IMR-90 (cell line): ENCODE measurements around the gene VAV3. TPM values are rescaled to one million over a fixed set of nuclear protein-coding genes. Genes with fewer than 3 reads are reported as not detected.

ENCODE experiments used
- ATAC-seq: fragments of 200-7000 bp; cut with Tn5 transposase; 2 replicates; pipeline ENCODE4 v1.9.1; 2020; ENCODE audit warnings: low read depth, mild to moderate bottlenecking, moderate library complexity
- BruUV-seq: library from RNA; stranded (reverse); fragments of 400-500 nt; replicated peaks from 2 replicates; lab custom pipeline; 2021; lab: Mats Ljungman, UMichigan
- CTCF ChIA-PET: fragments of 300-600 bp; formaldehyde crosslinking; extraction: SDS; loops from one replicate; lab custom pipeline; 2021; ENCODE audit warnings: antibody characterized with exemption; lab: Yijun Ruan, JAX
- POLR2A ChIA-PET: fragments of 300-600 bp; sonication (Branson Sonifier 250); formaldehyde crosslinking; loops from one replicate; lab custom pipeline; 2022; ENCODE audit warnings: antibody characterized with exemption; ENCODE audit not compliant: unreplicated experiment; lab: Charles Lee
- DNase-seq: peaks from one replicate; pipeline ENCODE4 v3.0.0; 2013
- H2AFZ ChIP-seq: replicated peaks from 2 replicates; pipeline ENCODE3; 2013; ENCODE audit warnings: low read length, mild to moderate bottlenecking; ENCODE audit not compliant: poor library complexity
- H2AK5ac ChIP-seq: 2 replicates; pipeline ENCODE4 v1.6.1; 2013; ENCODE audit warnings: low read depth, low read length, inconsistent platforms
- H2AK9ac ChIP-seq: replicated peaks from 2 replicates; pipeline ENCODE3; 2013; ENCODE audit warnings: mild to moderate bottlenecking, low read depth, low read length, moderate library complexity; ENCODE audit not compliant: poor library complexity
- H2BK120ac ChIP-seq: 2 replicates; pipeline ENCODE4 v1.6.1; 2013; ENCODE audit warnings: low read depth, low read length, inconsistent platforms
- H2BK15ac ChIP-seq: 3 replicates; pipeline ENCODE4 v1.6.1; 2013; ENCODE audit warnings: low read depth, low read length, inconsistent platforms
- H2BK20ac ChIP-seq: 2 replicates; pipeline ENCODE4 v1.6.1; 2013; ENCODE audit warnings: low read depth, mild to moderate bottlenecking, inconsistent platforms, low read length, moderate library complexity
- H2BK5ac ChIP-seq: 2 replicates; pipeline ENCODE4 v1.6.1; 2013; ENCODE audit warnings: mild to moderate bottlenecking, low read depth, low read length, inconsistent platforms; ENCODE audit not compliant: poor library complexity, severe bottlenecking
- H3K14ac ChIP-seq: replicated peaks from 2 replicates; pipeline ENCODE4 v1.6.1; 2013; ENCODE audit warnings: low read depth, low read length, inconsistent platforms
- H3K18ac ChIP-seq: 2 replicates; pipeline ENCODE4 v1.6.1; 2013; ENCODE audit warnings: low read depth, low read length, control low read depth
- H3K23ac ChIP-seq: 2 replicates; pipeline ENCODE4 v1.6.1; 2013; ENCODE audit warnings: low read depth, low read length, inconsistent platforms
- H3K27ac ChIP-seq: 2 replicates; pipeline ENCODE4 v1.5.1; 2013; ENCODE audit warnings: mild to moderate bottlenecking, control low read depth, low read length; ENCODE audit not compliant: insufficient read depth
- H3K27me3 ChIP-seq: 2 replicates; pipeline ENCODE4 v1.6.1; 2013; ENCODE audit warnings: low read length; ENCODE audit not compliant: control insufficient read depth, insufficient read depth
- H3K36me3 ChIP-seq: 2 replicates; pipeline ENCODE4 v1.6.1; 2013; ENCODE audit warnings: low read length, mixed read lengths; ENCODE audit not compliant: control insufficient read depth, insufficient read depth
- H3K4ac ChIP-seq: 2 replicates; pipeline ENCODE4 v1.6.1; 2013; ENCODE audit warnings: low read depth, low read length, inconsistent platforms
- H3K4me1 ChIP-seq: 2 replicates; pipeline ENCODE4 v1.6.1; 2013; ENCODE audit warnings: low read length, mixed read lengths; ENCODE audit not compliant: control insufficient read depth, insufficient read depth
- H3K4me2 ChIP-seq: 2 replicates; pipeline ENCODE4 v1.6.1; 2013; ENCODE audit warnings: low read depth, mild to moderate bottlenecking, control low read depth, low read length, moderate library complexity
- H3K4me3 ChIP-seq: 2 replicates; pipeline ENCODE4 v1.5.1; 2013; ENCODE audit warnings: low read depth, mild to moderate bottlenecking, control low read depth, low read length, moderate library complexity; ENCODE audit not compliant: insufficient read depth
- H3K56ac ChIP-seq: 2 replicates; pipeline ENCODE4 v1.6.1; 2013; ENCODE audit warnings: low read length, inconsistent platforms; ENCODE audit not compliant: insufficient read depth; ENCODE audit errors: extremely low read depth
- H3K79me1 ChIP-seq, 2 experiments: 2 replicates each; pipeline ENCODE4 v1.6.1; 2013; ENCODE audit warnings: low read length in 2 of 2, inconsistent platforms in 1 of 2, low read depth in 1 of 2
- H3K9ac ChIP-seq: 2 replicates; pipeline ENCODE4 v1.6.1; 2013; ENCODE audit warnings: low read depth, low read length, control low read depth
- H3K9me1 ChIP-seq: 2 replicates; pipeline ENCODE4 v1.6.1; 2013; ENCODE audit warnings: low read length, inconsistent platforms; ENCODE audit not compliant: insufficient read depth
- H3K9me3 ChIP-seq: 2 replicates; pipeline ENCODE4 v1.6.1; 2013; ENCODE audit warnings: low read length; ENCODE audit not compliant: control insufficient read depth, insufficient read depth
- H4K20me1 ChIP-seq: 2 replicates; pipeline ENCODE4 v1.6.1; 2013; ENCODE audit warnings: low read length, inconsistent platforms; ENCODE audit not compliant: insufficient read depth
- H4K5ac ChIP-seq: 2 replicates; pipeline ENCODE4 v1.6.1; 2013; ENCODE audit warnings: mild to moderate bottlenecking, low read depth, low read length, control low read depth
- H4K8ac ChIP-seq, 2 experiments: 2 replicates each; pipeline ENCODE4 v1.6.1; 2013; ENCODE audit warnings: low read depth in 2 of 2, low read length in 2 of 2, control low read depth in 1 of 2, inconsistent platforms in 1 of 2
- H4K91ac ChIP-seq: 2 replicates; pipeline ENCODE4 v1.6.1; 2013; ENCODE audit warnings: low read depth, low read length, inconsistent platforms; ENCODE audit not compliant: insufficient read depth
- BHLHE40 ChIP-seq: fragments of 150-350 bp; IDR thresholded peaks from 2 replicates; pipeline ENCODE4 v1.6.1; 2016; ENCODE audit warnings: mild to moderate bottlenecking, low read depth, low read length
- CHD1 ChIP-seq: IDR thresholded peaks from 2 replicates; pipeline ENCODE4 v1.6.1; 2012; ENCODE audit warnings: low read depth, low read length, improper control_type of control experiment
- FOS ChIP-seq: fragments of 150-350 bp; IDR thresholded peaks from 2 replicates; pipeline ENCODE4 v1.6.1; 2016; ENCODE audit warnings: low read depth, low read length
- MAFK ChIP-seq: IDR thresholded peaks from 2 replicates; pipeline ENCODE4 v1.6.1; 2012; ENCODE audit warnings: low read depth, low read length, improper control_type of control experiment
- MXI1 ChIP-seq: IDR thresholded peaks from 2 replicates; pipeline ENCODE4 v1.6.1; 2012; ENCODE audit warnings: low read depth, mild to moderate bottlenecking, low read length, moderate library complexity, borderline replicate concordance
- NFE2L2 ChIP-seq: fragments of 150-350 bp; IDR thresholded peaks from 2 replicates; pipeline ENCODE4 v1.6.1; 2016; ENCODE audit warnings: low read depth, mild to moderate bottlenecking, low read length
- POLR2A ChIP-seq: IDR thresholded peaks from 2 replicates; pipeline ENCODE4 v1.6.1; 2012; ENCODE audit warnings: mild to moderate bottlenecking, low read depth, low read length
- RCOR1 ChIP-seq: IDR thresholded peaks from 2 replicates; pipeline ENCODE4 v1.6.1; 2012; ENCODE audit warnings: mild to moderate bottlenecking, low read length, improper control_type of control experiment; ENCODE audit not compliant: insufficient replicate concordance
- RFX5 ChIP-seq: IDR thresholded peaks from 2 replicates; pipeline ENCODE4 v1.8.0; 2012; ENCODE audit warnings: low read depth, mild to moderate bottlenecking, low read length, moderate library complexity
- SMC3 ChIP-seq: fragments of 150-350 bp; IDR thresholded peaks from 2 replicates; pipeline ENCODE4 v1.6.1; 2016; ENCODE audit warnings: low read depth, mild to moderate bottlenecking, antibody characterized with exemption, low read length, moderate library complexity
- USF2 ChIP-seq: fragments of 150-350 bp; IDR thresholded peaks from 2 replicates; pipeline ENCODE4 v1.6.1; 2017; ENCODE audit warnings: mild to moderate bottlenecking, antibody characterized with exemption, low read length, low read depth
- WGBS, 2 experiments: methylation state at CpG; one replicate each; pipeline versions ENCODE4 v1.1.5 to v1.1.7; 2013; ENCODE audit warnings: missing lambda C conversion rate in 2 of 2; ENCODE audit not compliant: insufficient read length in 1 of 2; ENCODE audit errors: extremely low coverage in 2 of 2; 5-methylcytosine and 5-hydroxymethylcytosine counted together
- dilution Hi-C: fragments of 300-500 bp; cut with HindIII; formaldehyde crosslinking; loops from one replicate; pipeline ENCODE4 v1.14.3; 2018; ENCODE audit warnings: low sequenced_read_pairs; ENCODE audit not compliant: unreplicated experiment
- in situ Hi-C: fragments of 300-500 bp; cut with MboI; formaldehyde crosslinking; loops from 3 replicates; pipeline ENCODE4 v1.14.3; 2019; ENCODE audit warnings: low sequenced_read_pairs, inconsistent platforms, mixed read lengths
- intact Hi-C: fragments of 100-400 bp; cut with micrococcal nuclease; formaldehyde crosslinking; loops from 2 replicates; pipeline ENCODE4 v1.10.0; 2022
- polyA plus RNA-seq, 3 experiments: library from polyadenylated mRNA; depleted of rRNA; stranded (reverse); fragments of >200 nt; gene quantifications; 2 replicates each; pipeline ENCODE4 v1.2.3, GENCODE V29; 2012; ENCODE audit warnings: low replicate concordance in 1 of 3
- total RNA-seq: library from RNA; depleted of rRNA; stranded (reverse); fragments of >200 nt; gene quantifications from 2 replicates; pipeline ENCODE4 v1.2.3, GENCODE V29; 2012

The VAV3 gene
- total and polyA plus RNA-seq, 2 of the 4 experiments (the other 2 are of a cell fraction): 0.12 to 0.18 TPM

GRCh38 chr1:107668762-107669161, 296.2 kb downstream of the VAV3 start:
- TF ChIP-seq MAFK (no peak), RCOR1 (no peak), POLR2A (no peak), MXI1 (no peak), BHLHE40 (no peak), SMC3 (no peak), CHD1 (no peak), NFE2L2 (no peak), FOS (no peak), RFX5 (no peak), USF2 (no peak)
- H3K23ac ChIP-seq: no peak overlapping the region
- no peaks in the 10 kb centered on the region for H3K36me3 ChIP-seq
- H3K79me1 ChIP-seq: no peaks in the 10 kb centered on the region
- WGBS, 2 experiments: no CpG with 5 or more reads among the region's 6 CpGs
- H3K14ac ChIP-seq: no peak overlapping the region
- ChIA-PET POLR2A (no interaction called here), CTCF (no interaction called here)
- no peak overlapping the region for H3K56ac ChIP-seq
- H2BK120ac ChIP-seq: no peak overlapping the region
- no peaks in the 10 kb centered on the region for H3K9me1 ChIP-seq
- no peak overlapping the region for H4K5ac ChIP-seq
- no peak overlapping the region for H3K4ac ChIP-seq
- no peak overlapping the region for H2AK9ac ChIP-seq
- dilution Hi-C loops (no loop called here), in situ Hi-C loops (no loop called here), intact Hi-C loops (no loop called here)
- ATAC-seq (peak; percentile 32; the same call in 1 of the 2 replicates), DNase-seq (peak; percentile 32)
- no peak overlapping the region for H3K4me3 ChIP-seq
- H3K4me2 ChIP-seq: no peak overlapping the region
- no peaks in the 10 kb centered on the region for H3K4me1 ChIP-seq
- H3K27me3 ChIP-seq: no peaks in the 10 kb centered on the region
- H2AFZ ChIP-seq: no peak overlapping the region
- no peaks in the 10 kb centered on the region for H4K20me1 ChIP-seq
- no peak overlapping the region for H4K8ac ChIP-seq
- H3K9me3 ChIP-seq: no peaks in the 10 kb centered on the region
- H4K91ac ChIP-seq: no peak overlapping the region
- no peak overlapping the region for H3K27ac ChIP-seq
- H2AK5ac ChIP-seq: no peak overlapping the region
- H3K9ac ChIP-seq: no peak overlapping the region
- no peak overlapping the region for H2BK20ac ChIP-seq
- no peak overlapping the region for H3K18ac ChIP-seq
- no peak overlapping the region for H2BK5ac ChIP-seq
- no TSS peak for BruUV-seq
- H2BK15ac ChIP-seq: no peak overlapping the region
